WTC11 (cell line): Measurements from ENCODE around the gene KIR2DL3.
"Not testable (repeated sequence)": the region's sequence is repeated elsewhere in the genome, so short reads cannot be mapped to it uniquely, and the experiment has no call there.

Source experiments
- CREM ChIP-seq: sonication (generic); formaldehyde crosslinking; IDR thresholded peaks from 2 replicates; pipeline ENCODE4 v1.8.1; 2022; ENCODE audit warnings: mild to moderate bottlenecking, missing genetic modification reagents, moderate library complexity
- CTCF ChIP-seq: fragments of 200-600 bp; IDR thresholded peaks from 2 replicates; pipeline ENCODE4 v1.8.0; 2022; ENCODE audit warnings: antibody characterized with exemption
- E2F4 ChIP-seq: sonication (generic); formaldehyde crosslinking; IDR thresholded peaks from 2 replicates; pipeline ENCODE4 v1.8.1; 2022; ENCODE audit warnings: low read depth, mild to moderate bottlenecking, moderate library complexity, missing genetic modification reagents, borderline replicate concordance
- E2F5 ChIP-seq: sonication (generic); formaldehyde crosslinking; IDR thresholded peaks from 2 replicates; pipeline ENCODE4 v1.8.1; 2022; ENCODE audit warnings: mild to moderate bottlenecking, moderate library complexity, missing genetic modification reagents
- FOXP4 ChIP-seq: sonication (generic); formaldehyde crosslinking; IDR thresholded peaks from 2 replicates; pipeline ENCODE4 v1.8.0; 2022; ENCODE audit warnings: mild to moderate bottlenecking, missing genetic modification reagents
- NFE2L1 ChIP-seq: sonication (generic); formaldehyde crosslinking; IDR thresholded peaks from 2 replicates; pipeline ENCODE4 v1.8.1; 2023; ENCODE audit warnings: missing genetic modification reagents
- NR3C1 ChIP-seq: sonication (generic); formaldehyde crosslinking; conservative IDR thresholded peaks from 2 replicates; pipeline ENCODE4 v1.8.1; 2023; ENCODE audit warnings: low read depth, mild to moderate bottlenecking, missing genetic modification reagents
- TCF7 ChIP-seq: sonication (generic); formaldehyde crosslinking; IDR thresholded peaks from 2 replicates; pipeline ENCODE4 v1.8.0; 2022; ENCODE audit warnings: mild to moderate bottlenecking, low read depth, missing genetic modification reagents, moderate library complexity
- USF2 ChIP-seq: sonication (generic); formaldehyde crosslinking; IDR thresholded peaks from 2 replicates; pipeline ENCODE4 v1.8.1; 2023; ENCODE audit warnings: mild to moderate bottlenecking, missing genetic modification reagents, moderate library complexity
- ZNF121 ChIP-seq: sonication (generic); formaldehyde crosslinking; IDR thresholded peaks from 2 replicates; pipeline ENCODE4 v1.8.0; 2023; ENCODE audit warnings: missing genetic modification reagents
- ZNF232 ChIP-seq: sonication (generic); formaldehyde crosslinking; IDR thresholded peaks from 2 replicates; pipeline ENCODE4 v1.8.0; 2022; ENCODE audit warnings: mild to moderate bottlenecking, missing genetic modification reagents
- ZNF317 ChIP-seq: sonication (generic); formaldehyde crosslinking; IDR thresholded peaks from 2 replicates; pipeline ENCODE4 v1.8.1; 2023; ENCODE audit warnings: low read depth, mild to moderate bottlenecking, moderate library complexity, missing genetic modification reagents, borderline replicate concordance
- TF ChIP-seq, protein P1 (sequence below): sonication (generic); formaldehyde crosslinking; IDR thresholded peaks from 2 replicates; pipeline ENCODE4 v1.8.1; 2022; ENCODE audit warnings: low read depth, missing genetic modification reagents, borderline replicate concordance

GRCh38 chr19:54788154-54788553, 49.8 kb downstream of the KIR2DL3 start:
- not testable (repeated sequence) for TF ChIP-seq ZNF317 (CRISPR knock-in tag); NFE2L1; E2F5 (CRISPR knock-in tag); FOXP4 (CRISPR knock-in tag); NR3C1; USF2 (CRISPR knock-in tag); CTCF; CREM (CRISPR knock-in tag); ZNF121 (CRISPR knock-in tag); E2F4; ZNF232; TCF7 (CRISPR knock-in tag)
- TF ChIP-seq, protein P1, sequence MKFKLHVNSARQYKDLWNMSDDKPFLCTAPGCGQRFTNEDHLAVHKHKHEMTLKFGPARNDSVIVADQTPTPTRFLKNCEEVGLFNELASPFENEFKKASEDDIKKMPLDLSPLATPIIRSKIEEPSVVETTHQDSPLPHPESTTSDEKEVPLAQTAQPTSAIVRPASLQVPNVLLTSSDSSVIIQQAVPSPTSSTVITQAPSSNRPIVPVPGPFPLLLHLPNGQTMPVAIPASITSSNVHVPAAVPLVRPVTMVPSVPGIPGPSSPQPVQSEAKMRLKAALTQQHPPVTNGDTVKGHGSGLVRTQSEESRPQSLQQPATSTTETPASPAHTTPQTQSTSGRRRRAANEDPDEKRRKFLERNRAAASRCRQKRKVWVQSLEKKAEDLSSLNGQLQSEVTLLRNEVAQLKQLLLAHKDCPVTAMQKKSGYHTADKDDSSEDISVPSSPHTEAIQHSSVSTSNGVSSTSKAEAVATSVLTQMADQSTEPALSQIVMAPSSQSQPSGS (CRISPR knock-in tag), result not testable (repeated sequence)
